Measurements from ENCODE around the gene LEAP2.
"Not testable (repeated sequence)": the region's sequence is repeated elsewhere in the genome, so short reads cannot be mapped to it uniquely, and the experiment has no call there.

The LEAP2 gene

DNA sequence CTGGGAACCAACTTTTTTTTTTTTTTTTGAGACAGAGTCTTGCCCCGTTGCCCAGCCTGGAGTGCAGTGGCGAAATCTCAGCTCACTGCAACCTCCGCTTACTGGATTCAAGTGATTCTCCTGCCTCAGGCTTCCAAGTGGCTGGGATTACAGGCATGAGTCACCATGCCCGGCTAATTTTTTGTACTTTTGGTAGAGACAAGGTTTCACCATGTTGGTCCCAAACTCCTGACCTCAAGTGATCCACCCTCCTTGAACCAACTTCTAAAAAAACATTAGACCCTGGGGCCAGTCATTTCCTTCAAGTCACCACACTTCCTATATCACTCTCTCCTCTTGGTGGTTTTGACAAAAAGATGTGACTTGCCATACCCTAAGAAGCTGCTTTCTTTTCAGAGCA is 32.2 kb upstream of the LEAP2 start:
- no peak for DNase-seq

DNA sequence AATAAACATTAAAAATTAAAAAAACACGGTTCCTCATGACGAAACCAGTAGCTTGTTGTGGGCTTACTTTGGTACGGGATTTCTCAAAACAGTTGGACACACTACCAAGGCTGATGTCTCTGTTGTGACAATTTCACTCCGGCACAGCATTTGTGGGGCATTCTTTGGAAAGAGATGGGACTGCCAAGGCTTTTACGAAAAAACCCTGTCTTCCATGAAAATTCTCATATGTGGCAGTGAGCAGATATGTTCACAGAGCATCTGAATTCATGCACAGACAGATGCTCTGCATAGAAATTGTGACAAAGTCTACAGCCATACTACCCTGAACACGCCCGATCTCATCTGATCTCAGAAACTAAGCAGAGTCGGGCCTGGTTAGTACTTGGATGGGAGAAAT is 25.2 kb upstream of the LEAP2 start:
- no peak for DNase-seq

DNA sequence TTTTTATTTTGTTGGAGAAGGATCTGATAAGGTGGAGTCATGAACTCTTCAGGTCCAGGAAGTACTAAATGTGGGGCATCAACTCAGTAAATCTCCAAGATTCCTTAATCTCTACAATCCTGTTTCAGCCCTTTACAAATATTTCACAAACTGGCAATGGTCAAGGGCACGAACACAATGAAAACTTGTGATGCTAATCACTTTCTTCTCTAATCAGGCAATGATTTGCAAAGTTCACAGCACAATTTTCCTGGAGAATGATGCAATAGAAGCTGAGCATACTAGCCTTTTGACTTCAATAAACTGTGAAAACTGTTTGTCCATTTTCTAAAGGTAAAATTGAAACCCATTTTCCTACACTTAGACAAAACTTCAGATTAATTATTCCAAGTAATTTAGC is 24.1 kb upstream of the LEAP2 start:
- DNase-seq, result no peak

DNA sequence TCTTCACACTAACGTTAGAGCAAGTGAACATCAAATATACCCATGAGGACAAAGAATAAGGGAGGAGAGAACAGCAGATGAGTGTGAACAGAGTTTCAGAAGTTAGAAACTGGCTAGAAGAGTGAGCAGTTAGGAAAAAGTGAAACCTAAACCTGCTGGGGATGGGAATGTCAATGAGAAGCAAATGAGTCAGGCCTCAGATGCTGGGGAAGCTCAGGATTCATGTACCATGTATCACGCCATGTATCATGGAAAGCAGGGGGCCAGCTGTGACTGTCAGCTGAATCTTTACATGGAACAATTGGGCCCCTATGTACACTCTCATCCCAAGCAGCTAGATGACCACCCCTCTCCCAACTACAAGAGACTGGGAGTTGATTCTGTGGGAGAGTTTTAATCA is 23.4 kb upstream of the LEAP2 start:
- no peak for DNase-seq

DNA sequence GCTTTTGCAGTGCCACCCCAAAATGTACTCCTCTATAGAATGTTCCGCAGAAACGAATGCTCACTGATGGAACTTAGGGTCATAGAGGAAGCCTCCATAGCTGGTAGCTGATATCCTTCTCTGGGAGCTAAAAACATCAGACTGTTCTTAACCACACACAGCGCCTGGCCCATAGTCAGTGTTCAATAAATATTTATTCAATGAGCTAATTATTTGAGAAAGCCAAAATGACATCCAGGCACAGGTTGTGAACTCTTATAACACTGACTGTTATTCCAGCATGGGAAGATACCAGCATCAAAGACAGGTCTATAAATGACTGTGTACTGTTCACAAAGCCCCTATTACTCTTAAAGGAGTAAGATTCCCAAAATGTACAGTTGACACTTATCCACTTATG is 20.1 kb upstream of the LEAP2 start:
- DNase-seq, result no peak

DNA sequence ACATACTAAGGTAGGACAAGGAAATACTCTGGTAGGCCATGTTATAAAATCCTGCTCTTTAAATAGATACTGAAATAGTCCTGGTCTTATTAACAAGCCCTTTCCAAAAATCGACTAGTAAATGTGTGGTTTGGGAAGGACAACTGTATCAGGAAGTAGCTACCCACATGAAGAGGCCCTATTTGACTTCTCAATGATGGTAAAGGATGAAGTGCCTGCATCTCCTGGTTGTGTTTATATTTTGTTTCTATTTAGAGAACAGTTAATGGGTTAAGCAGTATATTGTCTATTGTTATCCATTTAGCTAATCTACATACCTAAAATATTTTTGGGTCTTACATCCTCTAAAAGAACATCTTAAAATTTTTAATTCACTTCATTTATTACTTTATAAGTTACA is 19.7 kb upstream of the LEAP2 start:
- DNase-seq, result no peak

DNA sequence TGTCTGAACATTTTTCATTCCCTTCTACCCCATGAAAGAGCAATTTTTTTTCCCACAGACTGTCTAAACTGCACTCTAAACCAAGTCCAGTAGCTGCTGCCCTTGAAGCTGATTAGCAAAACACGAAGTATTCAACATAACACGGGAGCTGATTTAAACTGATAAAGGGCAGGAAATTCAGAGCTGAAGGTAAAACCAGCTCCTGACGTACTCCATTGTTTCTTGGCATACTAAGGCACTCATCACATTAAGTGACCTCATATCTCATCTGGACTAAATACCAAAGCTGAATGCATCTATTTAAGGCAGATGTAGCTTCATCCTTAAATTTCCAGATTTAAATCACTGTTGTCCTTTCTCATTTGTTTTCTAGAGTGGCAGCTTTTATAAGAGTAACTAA is 19.2 kb upstream of the LEAP2 start:
- no peak for DNase-seq

DNA sequence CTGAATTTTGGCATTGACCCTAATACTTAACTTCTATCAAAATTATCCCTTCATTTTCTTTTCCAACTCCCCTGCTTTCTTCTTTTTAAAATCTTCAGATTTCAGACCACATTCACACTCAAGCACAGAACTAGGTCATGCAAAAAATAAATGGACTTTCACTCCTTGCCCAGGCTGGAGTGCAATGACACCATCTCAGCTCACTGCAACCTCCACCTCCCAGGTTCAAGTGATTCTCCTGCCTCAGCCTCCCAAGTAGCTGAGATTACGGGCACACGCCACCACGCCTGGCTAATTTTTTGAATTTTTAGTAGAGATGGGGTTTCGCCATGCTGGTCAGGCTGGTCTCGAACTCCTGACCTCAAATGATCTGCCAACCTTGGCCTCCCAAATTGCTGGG is 18.5 kb upstream of the LEAP2 start:
- DNase-seq, result not testable (repeated sequence)

DNA sequence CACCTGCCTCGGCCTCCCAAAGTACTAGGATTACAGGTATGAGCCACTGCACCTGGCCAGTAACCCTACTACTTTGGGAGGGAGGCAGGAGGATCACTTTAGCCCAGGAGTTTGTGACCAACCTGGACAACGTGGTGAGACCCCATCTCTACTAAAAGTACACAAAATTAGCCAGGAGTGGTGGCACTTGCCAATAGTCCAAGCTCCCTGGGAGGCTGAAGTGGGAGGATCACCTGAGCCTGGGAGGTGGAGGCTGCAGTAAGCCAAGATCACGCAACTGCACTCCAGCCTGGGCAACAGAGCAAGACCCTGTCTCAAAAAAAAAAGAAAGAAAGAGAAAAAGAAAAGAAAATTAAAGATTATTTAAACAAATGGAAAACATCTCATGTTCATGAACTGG is 17.5 kb upstream of the LEAP2 start:
- no peak for DNase-seq

DNA sequence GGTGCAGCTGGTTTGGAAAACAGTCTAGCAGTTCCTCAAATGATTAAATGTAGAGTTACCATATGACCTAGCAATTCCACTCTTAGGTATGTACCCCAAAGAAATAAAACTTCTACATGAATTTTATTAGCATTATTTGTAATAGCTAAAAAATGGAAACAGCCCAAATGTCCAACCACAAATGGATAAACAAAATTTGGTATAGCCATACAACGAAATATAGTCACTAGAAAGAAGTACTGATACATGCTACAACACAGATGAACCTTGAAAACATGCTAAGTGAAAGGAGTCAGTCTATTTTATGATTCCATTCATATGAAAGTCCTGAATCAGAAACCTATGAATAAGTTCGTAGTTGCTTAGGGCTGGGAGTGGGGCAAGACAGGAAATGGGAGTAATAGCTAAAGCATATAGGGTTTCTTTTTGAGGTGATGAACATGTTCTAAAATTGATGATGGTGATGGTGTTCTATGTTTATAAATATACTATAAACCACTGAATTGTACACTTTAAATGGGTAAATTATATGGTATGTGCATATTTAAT is 13.5 kb upstream of the LEAP2 start:
- DNase-seq, result no peak

DNA sequence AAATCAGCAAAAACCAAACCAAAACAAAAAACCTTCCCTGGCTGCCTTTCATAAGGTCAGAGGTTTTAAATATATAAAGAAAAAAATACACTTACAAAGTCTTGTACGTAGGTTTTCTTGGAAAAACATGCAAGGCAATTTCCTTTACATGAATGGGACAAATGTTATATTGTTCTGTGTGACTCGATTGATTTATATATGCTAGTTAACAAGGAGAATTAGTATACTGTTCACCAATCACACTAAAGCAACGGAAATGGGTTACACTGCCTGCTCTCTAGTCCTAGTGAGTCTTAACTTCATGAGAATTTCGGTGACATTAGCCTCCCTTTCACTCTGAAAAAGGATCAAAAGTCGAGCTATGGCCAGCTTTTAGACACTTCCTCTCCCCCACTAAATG is 12.7 kb upstream of the LEAP2 start:
- no peak for DNase-seq

DNA sequence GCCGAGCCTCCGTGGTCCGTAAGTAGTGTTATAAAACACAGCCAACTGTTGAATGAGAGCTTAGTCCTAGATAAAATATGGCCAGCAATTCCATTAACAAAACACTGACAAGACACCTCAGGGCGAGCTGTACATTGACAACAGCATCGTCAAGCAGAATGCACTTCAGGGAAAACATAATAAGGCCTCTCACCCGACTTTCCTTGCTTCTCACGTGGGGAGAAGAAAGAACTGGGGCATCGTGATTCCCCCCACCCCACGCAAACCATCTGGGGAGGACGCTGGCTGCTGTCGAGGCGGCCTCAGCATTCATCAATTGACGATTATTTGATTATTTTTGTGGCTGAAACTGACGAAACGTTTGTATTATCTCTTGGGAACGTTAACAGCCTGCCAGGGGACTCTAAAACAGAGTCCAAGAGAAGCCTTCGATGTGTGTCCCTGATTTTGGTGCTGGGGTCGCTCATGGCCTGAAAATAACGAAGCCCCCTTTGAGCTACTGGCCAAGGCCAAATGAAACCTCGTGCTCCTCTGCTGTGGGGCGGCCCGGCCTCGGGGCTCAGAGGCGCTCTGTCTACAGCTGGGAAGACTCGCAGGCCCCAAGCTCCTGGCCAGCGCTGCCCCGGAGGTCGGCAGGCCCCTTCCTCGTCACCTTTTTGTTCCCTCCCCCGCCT is 7.7 kb upstream of the LEAP2 start:
- no peak for DNase-seq

DNA sequence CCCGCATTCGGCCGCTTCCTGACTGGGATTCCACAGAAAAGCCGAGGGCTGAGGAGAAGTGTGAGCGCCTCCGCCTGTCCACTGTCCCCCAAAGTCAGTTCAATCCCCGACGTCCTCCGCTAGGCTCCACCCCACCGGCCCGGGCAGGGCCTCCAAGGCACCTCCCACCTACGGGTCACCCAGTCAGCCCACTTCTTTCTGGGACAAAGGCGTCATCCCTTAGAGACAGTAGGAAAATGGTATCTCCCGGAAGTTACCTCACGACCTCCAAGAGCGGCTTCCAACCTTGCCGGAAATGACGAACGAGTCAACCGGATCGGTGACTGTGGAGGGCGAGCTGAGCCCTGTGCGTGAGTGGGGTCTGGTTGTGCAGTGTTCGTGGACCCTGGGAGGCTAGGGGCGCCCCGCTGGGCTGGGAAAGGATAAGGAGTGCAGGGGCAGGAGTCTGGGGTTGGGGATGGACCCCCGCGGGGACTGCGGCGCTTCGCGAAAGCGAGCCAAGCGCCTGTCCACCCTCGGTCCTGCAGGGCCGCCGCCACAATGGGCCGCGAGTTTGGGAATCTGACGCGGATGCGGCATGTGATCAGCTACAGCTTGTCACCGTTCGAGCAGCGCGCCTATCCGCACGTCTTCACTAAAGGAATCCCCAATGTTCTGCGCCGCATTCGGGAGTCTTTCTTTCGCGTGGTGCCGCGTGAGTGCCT is 7.0 kb upstream of the LEAP2 start, which contains the start of the genes GDF9 and UQCRQ:
GDF9 (minus strand) TSS at position 128 of the 704 bp plus-strand sequence. CDS start 1,936 bp downstream, outside the sequence.
UQCRQ (plus strand) TSS at position 301 of the 704 bp plus-strand sequence; CDS start at position 541, 240 bp downstream.
- peak; percentile 92 for DNase-seq

DNA sequence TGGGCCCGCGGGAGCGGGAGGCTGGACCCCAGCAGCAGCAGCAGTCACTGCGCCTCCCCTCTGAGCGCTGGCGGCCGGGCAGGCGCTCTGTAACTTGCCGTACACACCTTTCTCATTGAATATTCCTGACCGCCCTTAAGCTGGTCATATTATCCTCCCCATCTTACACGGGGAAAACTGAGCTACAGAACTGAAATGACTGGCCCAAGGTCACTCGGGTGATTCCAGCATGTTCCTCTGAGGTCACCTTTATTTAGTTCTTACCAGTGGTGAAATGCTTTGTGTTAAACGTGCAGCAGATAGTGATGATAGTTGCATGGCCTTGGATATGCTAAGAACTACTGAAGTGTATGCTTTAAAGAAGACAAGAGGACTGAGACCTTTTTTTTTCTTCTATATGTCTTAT is 6.4 kb upstream of the LEAP2 start:
- DNase-seq, result no peak

DNA sequence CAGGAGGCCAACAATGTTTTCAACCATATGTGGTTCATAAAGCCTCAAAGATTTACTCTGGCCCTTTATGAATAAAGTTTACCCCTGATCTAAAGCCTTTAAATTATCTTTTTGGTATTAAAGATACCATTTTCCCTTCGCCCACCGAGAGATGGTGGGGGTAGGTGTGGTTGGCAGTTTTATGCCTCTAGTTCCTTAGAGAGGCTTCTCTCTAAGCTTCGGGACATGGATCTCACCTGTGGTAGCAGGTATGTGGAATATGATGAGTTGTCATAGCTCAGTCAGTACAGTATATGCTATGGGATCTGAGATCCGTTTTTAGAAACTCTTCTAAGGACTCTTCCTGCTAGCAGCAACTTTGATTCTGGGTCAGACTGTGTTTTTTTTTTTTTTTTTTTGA is 4.7 kb upstream of the LEAP2 start:
- no peak for DNase-seq

DNA sequence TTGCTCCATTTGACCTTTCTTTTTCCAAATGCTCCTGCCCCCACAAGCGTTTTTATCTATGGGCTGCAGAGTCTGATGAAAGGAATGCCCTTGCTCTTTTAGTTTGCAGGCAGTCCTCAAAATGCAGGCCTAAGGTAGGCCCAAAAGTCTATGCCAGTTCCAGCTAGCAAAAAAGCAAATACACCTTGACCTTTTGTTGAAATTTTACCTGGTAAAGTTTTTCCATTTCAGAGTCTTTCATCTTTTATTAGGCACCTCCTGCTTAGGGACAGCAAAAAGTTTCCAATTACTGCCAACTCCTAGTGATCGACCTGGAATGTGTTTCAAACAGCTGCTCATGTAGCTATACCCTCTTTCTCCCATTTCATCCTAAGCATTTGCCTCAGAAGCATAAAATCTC is 2.7 kb upstream of the LEAP2 start:
- no peak for DNase-seq

DNA sequence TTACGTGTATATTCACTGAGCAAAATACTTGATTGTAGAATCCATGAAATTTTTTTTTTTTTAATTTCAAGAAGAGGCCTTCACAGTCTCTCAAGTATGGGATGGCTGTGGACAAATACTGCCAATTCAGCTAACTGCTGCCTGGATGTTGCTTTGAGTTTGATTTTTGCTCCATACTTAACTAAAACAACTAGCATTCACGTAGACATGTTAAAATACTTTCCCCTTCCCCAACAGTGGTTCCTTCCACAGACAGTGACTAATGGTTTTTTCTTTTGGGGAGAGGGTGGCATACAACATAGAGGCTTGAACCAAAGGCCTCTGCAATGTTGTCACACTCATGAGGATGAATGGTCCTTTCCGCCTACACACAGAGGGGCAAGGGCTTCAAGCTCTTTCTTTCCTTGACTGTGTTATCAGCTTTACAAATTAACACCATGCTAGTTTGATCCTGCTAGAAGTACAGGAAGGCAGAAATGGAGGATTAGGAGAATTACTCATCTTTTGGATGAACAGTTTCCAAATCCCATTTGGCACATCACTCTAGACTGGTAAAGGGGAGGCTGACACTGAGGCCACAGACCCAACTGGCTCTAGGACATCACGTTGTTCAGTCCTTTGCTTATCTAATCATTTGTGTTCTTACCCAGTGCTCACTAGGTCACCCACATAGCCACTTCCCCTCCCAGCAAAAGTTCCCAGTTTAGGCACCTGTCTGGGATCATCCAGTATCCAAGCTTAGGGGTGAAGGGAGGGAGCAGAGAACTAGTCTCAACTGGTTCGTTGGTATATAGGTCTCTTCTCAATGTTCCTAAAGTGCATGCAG is 1.8 kb upstream of the LEAP2 start:
- no peak for DNase-seq

DNA sequence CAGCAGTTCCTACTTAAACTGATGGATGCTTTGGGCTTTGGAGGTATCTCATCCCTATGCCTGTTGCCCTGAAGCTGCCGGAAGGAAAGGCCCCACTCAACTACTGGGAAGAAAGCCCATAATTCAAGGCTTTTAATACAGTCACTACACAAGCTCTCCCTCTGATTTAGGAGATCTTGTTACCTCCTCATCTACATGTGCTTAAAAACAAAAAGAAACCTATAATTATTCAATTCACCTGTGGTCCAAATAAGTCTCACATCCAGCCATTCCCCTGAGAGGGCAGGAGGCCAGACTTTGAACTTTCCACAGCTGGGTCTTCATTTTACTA is 715 bp upstream of the LEAP2 start:
- DNase-seq, result no peak

DNA sequence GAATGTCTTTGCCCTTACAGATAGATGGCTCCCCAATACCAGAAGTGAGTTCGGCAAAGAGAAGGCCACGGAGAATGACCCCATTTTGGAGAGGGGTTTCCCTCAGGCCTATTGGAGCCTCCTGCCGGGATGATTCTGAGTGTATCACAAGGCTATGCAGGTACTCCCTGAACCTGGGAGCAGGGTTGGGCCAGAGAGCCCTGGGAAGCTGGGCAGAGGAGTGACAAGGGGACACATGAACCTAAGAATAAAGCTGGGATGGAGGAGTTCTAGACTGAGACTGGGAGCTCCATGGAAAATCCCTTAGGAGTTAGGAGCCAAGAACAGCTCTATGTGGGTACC is 433 bp downstream of the LEAP2 start:
- no peak for DNase-seq

DNA sequence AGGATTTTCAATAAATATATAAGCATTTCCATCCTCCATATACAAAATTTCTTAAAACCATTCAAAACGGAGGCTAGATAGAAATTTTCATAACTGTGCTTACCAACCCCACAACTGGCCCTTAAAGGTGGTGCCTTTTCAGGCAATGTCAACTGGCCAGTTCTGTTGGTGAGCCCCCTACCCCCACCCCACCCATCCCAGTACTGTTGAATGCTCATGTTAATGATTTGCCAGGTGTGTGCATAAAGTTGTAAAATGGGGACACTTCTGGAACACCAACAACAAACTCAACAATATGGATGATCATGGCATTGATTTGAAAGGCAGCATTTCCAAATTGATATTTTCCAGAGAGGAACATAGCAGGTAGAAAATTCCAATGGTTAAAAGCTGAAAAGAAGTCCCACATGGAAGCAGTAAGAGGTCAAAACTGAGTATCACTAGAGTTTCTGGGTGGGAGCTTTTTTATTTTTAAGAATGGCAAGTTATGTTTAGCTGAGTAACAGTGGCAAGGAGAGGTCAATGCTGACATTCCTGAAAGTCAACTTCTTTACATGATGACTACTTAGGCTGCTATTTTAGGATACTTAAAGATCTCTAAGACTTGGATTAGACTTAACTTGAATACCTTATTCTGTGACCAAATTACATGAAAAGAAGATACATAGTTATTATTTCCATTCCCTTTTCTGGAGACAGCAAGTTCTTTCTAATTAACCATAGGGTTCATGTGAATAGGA is 2.7 kb downstream of the LEAP2 start:
- DNase-seq, result no peak

DNA sequence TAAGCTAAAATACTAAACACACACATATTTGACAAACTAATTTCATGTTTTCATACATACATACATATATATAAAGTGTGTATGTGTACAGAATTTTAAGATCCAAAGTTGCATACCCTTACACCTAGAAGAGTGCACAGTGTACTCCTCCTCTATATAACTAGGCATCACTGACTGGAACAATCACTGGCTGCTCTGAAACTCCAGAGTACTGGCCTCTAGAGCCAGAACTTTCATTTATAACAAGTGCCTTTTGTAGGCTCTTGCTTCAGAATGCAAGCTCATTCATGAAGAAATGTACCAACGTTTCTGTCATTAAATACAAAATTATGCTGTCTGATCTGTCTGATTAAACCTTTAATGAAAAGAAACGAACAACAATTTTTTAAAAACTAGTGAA is 4.0 kb downstream of the LEAP2 start:
- no peak for DNase-seq

DNA sequence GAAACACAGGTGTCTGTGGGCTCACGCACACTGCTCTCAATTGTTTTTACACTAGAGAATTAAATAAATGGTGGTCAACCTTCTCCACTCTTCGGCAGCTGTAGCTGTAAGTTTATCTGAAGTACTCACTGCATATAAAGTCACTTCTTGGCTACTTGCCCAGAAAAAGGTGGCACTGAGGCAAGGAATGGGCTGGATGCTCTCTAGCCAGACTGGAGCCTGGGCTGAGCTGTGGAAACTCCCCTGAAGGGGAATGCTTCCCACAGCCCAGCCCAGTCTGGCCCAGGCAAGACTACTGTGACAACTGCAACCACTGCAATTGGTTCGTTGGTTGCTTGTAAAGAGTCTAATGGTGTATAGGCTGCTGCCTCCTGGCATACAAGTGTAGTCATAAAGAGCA is 4.5 kb downstream of the LEAP2 start:
- DNase-seq, result no peak

DNA sequence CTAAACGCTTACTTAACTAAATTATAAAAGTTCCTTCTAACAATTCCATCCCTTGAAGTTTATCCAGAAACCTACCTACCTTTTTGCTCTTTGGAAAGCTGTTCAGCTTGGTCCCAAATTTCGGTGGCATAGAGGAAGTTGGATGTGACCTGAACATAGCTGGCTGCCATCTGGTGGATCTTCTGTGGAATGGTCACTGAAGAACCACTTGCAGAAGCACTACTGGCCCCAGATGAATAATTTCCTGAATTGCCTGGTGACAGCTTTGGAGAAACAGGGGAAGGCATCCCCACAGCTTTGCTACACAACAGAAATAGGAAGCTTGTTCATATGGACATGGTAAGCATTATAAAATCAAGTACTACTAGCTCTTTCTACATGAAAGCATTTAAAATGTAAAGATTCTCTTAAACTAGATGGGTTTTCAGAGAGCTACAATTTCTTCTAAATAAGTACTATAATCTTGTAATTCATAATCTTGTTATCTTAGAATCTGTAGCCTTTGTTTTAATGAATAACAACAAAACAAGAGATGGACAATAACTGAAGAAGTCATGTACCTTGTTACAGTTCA is 9.9 kb downstream of the LEAP2 start:
- DNase-seq, result no peak
